HG03159 (cell line): ENCODE results near the gene UTP14C.
"Not testable (repeated sequence)": the region's sequence is repeated elsewhere in the genome, so short reads cannot be mapped to it uniquely, and the experiment has no call there.

Experiments
- ATAC-seq: cut with Tn5 transposase; IDR thresholded peaks from one replicate; pipeline ENCODE4 v1.9.1; 2021; ENCODE audit warnings: mild to moderate bottlenecking, moderate library complexity; ENCODE audit not compliant: unreplicated experiment

Gene UTP14C

GRCh38 chr13:52034616-52035226 lies 10.2 kb downstream of the UTP14C start:
- ATAC-seq, result no peak

- ATAC-seq, result no peak
These were observed 11.5 kb downstream of the UTP14C start for GRCh38 chr13:52036037-52036436.

- ATAC-seq, result no peak
These were observed 19.2 kb downstream of the UTP14C start for GRCh38 chr13:52043675-52044074.

DNA sequence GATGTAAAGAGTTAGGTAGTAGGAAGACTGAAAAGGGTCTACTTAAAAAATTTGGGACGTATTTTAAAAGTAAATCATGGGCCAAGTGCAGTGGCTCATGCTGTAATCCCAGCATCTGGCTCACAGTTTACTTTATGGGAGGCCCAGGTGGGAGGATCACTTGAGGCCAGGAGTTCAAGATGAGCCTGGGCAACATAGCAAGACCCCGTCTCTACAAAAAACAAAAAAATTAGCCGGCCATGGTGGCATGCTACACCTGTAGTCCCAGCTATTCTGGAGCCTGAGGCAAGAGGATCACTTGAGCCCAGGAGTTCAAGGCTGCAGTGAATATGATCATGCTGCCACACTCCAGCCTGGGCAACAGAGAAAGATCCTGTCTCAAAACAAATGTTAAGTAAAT lies 23.0 kb downstream of the UTP14C start:
- no peak for ATAC-seq

DNA sequence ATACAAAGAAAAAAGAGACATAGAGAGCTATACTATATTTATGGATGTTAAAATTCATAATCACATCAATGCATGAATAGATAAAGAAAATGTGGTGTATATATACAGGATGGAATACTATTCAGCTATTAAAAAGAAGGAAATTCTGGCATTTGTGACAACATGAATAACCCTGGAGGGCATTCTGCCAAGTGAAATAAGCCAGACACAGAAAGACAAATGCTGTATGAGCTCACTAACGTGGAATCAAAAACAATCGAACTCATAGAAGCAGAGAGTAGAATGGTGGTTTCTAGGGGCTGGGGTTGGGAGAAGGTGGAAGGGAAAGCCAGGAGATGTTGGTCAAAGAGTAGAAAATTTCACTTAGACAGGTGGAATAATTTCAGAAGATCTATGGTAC lies 24.0 kb downstream of the UTP14C start:
- ATAC-seq, result no peak

DNA sequence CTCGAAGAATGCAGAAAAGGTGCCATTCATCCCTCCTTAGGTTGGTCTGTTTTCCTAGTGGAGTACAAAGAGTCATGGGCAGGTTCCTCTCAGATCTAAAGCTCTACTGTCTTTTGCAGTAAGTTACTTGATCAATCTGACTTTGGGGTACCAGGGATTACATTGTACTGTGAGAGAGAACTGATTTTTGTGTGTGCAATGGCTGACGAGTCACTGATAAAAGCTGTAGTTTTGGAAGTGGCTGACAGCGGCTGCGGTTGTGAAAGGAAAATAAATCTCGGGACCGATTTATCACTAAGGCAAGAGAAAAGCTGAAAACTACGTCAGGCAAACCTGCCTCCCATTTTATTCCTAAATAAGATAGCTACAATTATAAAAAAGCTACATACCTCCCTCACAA lies 26.9 kb downstream of the UTP14C start:
- no peak for ATAC-seq

GRCh38 chr13:52053460-52053859 lies 29.0 kb downstream of the UTP14C start:
- ATAC-seq, result no peak

GRCh38 chr13:52061064-52061463 lies 36.6 kb downstream of the UTP14C start:
- not testable (repeated sequence) for ATAC-seq

GRCh38 chr13:52061587-52061986 lies 37.1 kb downstream of the UTP14C start:
- ATAC-seq, result no peak

GRCh38 chr13:52067237-52067636 lies 42.7 kb downstream of the UTP14C start:
- no peak for ATAC-seq

DNA sequence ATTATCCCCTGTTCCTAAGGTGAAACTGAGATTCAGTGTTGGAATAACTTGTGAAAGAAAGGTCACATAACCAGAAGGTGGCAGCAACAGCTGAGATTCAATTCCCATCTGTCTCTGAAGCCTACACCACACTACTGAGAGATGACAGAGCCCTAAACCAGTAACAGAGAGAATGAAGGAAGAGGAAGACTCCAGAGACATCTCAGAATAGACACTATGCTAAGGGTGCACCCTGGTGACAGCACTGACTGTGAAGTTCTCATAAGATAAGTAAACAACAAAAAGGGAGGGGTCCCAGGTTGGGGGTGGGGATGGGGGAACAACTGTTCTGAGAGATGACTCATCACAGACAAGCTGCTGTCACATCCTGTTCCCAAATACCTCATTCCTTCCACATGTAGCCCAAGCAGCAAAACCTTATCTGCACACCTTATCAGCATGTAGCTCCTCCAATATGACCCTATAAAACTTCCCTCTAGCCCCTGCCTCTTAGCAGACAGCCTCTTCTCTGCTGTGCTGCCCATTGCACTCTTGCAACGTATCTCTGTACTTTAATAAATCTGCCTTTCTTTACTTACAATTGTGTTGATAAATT lies 46.5 kb downstream of the UTP14C start:
- ATAC-seq, result no peak
